ENCODE measurements around the gene ACAP1.
A peak's percentile ranks its signal among the peaks of the same experiment; 100 is the strongest.

DNA sequence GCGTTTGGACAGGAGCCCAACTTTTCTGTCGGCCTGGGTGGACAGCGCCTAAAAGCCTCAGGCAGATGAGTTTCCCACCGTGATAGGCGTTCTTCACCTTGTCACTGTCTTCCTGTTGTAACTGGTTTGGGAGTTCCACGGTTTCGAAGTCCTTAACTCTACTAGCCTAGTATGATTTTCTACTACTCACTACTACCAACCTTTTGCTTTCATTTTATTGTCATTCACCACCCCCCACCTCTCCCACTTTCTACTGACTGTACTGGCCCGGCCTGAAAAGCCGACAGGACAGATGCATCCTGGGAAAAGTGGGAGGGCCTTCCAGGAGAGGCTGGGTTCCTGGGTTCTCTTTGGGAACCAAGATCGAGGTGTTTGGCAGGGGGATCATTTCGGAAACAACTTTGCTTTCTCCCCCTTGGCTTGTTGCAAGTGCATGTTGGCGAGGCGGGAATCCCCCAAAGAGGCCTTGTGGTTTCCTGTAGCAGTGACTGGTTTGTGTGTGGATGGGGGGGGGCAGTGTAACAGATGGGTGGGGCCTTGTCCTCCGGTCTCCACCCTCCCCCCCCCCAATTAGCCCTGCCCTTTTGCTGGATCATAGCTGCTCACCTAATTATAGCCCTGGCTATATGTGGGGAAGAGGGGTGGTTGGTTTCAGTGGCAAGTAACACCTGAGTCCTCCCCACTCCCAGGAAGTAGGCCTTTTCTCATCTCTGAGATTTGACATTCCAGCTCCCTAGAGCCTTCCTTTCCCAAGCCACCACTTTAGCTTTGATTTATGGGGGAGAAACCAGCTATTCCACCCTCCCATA lies 27.5 kb upstream of the ACAP1 start:
- TF ChIP-seq, protein P1, sequence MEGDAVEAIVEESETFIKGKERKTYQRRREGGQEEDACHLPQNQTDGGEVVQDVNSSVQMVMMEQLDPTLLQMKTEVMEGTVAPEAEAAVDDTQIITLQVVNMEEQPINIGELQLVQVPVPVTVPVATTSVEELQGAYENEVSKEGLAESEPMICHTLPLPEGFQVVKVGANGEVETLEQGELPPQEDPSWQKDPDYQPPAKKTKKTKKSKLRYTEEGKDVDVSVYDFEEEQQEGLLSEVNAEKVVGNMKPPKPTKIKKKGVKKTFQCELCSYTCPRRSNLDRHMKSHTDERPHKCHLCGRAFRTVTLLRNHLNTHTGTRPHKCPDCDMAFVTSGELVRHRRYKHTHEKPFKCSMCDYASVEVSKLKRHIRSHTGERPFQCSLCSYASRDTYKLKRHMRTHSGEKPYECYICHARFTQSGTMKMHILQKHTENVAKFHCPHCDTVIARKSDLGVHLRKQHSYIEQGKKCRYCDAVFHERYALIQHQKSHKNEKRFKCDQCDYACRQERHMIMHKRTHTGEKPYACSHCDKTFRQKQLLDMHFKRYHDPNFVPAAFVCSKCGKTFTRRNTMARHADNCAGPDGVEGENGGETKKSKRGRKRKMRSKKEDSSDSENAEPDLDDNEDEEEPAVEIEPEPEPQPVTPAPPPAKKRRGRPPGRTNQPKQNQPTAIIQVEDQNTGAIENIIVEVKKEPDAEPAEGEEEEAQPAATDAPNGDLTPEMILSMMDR (IDR thresholded peaks at IDR 0.05), result no peak
- TF ChIP-seq, protein P2, sequence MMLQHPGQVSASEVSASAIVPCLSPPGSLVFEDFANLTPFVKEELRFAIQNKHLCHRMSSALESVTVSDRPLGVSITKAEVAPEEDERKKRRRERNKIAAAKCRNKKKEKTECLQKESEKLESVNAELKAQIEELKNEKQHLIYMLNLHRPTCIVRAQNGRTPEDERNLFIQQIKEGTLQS (CRISPR knock-in tag; conservative IDR thresholded peaks at IDR 0.05), result no peak
- TF ChIP-seq ZBTB21 (CRISPR knock-in tag; IDR thresholded peaks at IDR 0.05; ENCODE audit: borderline replicate concordance), result no peak
- TF ChIP-seq SP1 (CRISPR knock-in tag; conservative IDR thresholded peaks at IDR 0.05), result 0 out of 2 replicates have a peak, but pooled peaks have one; percentile 36
- TF ChIP-seq SOX15 (CRISPR knock-in tag; IDR thresholded peaks at IDR 0.05), result no peak
- TF ChIP-seq, protein P3, sequence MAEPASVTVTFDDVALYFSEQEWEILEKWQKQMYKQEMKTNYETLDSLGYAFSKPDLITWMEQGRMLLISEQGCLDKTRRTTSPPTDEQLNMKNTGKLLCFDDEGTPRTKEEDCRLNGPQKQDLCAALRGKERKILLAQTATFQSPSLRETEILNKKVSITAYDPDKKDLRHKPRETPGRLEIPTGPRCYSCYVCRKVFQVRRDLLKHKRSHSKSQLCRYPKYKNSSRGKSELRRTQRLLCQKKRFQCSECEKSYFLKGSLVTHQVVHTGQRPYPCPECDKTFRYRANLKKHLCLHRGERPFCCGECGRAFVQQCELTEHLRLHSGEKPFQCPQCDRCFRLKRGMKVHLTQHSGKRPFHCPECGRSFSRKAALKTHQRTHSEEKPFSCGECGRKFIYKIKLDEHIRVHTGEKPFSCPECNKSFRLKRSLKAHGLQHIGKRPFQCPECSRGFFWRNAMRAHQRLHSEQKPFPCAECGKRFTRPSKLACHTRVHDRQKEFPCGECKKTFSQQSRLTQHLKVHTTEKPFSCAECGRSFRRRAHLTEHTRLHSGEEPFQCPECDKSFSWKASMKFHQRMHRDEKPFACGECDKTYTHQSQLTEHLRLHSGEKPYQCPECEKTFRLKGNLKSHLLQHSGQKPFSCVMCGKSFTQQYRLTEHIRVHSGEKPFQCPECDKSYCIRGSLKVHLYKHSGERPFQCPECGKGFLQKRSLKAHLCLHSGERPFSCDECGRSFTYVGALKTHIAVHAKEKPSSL (CRISPR knock-in tag; conservative IDR thresholded peaks at IDR 0.05), result peak; percentile 52; the same call in 1 of the 2 replicates
- TF ChIP-seq, protein P4, sequence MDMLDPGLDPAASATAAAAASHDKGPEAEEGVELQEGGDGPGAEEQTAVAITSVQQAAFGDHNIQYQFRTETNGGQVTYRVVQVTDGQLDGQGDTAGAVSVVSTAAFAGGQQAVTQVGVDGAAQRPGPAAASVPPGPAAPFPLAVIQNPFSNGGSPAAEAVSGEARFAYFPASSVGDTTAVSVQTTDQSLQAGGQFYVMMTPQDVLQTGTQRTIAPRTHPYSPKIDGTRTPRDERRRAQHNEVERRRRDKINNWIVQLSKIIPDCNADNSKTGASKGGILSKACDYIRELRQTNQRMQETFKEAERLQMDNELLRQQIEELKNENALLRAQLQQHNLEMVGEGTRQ (CRISPR knock-in tag; IDR thresholded peaks at IDR 0.05), result no peak
- TF ChIP-seq SMAD3 (CRISPR knock-in tag; IDR thresholded peaks at IDR 0.05; ENCODE audit: borderline replicate concordance), result no peak
- TF ChIP-seq CREM (CRISPR knock-in tag; IDR thresholded peaks at IDR 0.05), result no peak
- TF ChIP-seq, protein P5, sequence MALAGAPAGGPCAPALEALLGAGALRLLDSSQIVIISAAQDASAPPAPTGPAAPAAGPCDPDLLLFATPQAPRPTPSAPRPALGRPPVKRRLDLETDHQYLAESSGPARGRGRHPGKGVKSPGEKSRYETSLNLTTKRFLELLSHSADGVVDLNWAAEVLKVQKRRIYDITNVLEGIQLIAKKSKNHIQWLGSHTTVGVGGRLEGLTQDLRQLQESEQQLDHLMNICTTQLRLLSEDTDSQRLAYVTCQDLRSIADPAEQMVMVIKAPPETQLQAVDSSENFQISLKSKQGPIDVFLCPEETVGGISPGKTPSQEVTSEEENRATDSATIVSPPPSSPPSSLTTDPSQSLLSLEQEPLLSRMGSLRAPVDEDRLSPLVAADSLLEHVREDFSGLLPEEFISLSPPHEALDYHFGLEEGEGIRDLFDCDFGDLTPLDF (CRISPR knock-in tag; IDR thresholded peaks at IDR 0.05), result no peak
- TF ChIP-seq TP53 (CRISPR knock-in tag; IDR thresholded peaks at IDR 0.05), result no peak
- TF ChIP-seq, protein P6, sequence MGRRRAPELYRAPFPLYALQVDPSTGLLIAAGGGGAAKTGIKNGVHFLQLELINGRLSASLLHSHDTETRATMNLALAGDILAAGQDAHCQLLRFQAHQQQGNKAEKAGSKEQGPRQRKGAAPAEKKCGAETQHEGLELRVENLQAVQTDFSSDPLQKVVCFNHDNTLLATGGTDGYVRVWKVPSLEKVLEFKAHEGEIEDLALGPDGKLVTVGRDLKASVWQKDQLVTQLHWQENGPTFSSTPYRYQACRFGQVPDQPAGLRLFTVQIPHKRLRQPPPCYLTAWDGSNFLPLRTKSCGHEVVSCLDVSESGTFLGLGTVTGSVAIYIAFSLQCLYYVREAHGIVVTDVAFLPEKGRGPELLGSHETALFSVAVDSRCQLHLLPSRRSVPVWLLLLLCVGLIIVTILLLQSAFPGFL (CRISPR knock-in tag; IDR thresholded peaks at IDR 0.05; ENCODE audit: borderline replicate concordance), result no peak
- TF ChIP-seq, protein P7, sequence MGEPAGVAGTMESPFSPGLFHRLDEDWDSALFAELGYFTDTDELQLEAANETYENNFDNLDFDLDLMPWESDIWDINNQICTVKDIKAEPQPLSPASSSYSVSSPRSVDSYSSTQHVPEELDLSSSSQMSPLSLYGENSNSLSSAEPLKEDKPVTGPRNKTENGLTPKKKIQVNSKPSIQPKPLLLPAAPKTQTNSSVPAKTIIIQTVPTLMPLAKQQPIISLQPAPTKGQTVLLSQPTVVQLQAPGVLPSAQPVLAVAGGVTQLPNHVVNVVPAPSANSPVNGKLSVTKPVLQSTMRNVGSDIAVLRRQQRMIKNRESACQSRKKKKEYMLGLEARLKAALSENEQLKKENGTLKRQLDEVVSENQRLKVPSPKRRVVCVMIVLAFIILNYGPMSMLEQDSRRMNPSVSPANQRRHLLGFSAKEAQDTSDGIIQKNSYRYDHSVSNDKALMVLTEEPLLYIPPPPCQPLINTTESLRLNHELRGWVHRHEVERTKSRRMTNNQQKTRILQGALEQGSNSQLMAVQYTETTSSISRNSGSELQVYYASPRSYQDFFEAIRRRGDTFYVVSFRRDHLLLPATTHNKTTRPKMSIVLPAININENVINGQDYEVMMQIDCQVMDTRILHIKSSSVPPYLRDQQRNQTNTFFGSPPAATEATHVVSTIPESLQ (CRISPR knock-in tag; IDR thresholded peaks at IDR 0.05), result no peak
- TF ChIP-seq, protein P8, sequence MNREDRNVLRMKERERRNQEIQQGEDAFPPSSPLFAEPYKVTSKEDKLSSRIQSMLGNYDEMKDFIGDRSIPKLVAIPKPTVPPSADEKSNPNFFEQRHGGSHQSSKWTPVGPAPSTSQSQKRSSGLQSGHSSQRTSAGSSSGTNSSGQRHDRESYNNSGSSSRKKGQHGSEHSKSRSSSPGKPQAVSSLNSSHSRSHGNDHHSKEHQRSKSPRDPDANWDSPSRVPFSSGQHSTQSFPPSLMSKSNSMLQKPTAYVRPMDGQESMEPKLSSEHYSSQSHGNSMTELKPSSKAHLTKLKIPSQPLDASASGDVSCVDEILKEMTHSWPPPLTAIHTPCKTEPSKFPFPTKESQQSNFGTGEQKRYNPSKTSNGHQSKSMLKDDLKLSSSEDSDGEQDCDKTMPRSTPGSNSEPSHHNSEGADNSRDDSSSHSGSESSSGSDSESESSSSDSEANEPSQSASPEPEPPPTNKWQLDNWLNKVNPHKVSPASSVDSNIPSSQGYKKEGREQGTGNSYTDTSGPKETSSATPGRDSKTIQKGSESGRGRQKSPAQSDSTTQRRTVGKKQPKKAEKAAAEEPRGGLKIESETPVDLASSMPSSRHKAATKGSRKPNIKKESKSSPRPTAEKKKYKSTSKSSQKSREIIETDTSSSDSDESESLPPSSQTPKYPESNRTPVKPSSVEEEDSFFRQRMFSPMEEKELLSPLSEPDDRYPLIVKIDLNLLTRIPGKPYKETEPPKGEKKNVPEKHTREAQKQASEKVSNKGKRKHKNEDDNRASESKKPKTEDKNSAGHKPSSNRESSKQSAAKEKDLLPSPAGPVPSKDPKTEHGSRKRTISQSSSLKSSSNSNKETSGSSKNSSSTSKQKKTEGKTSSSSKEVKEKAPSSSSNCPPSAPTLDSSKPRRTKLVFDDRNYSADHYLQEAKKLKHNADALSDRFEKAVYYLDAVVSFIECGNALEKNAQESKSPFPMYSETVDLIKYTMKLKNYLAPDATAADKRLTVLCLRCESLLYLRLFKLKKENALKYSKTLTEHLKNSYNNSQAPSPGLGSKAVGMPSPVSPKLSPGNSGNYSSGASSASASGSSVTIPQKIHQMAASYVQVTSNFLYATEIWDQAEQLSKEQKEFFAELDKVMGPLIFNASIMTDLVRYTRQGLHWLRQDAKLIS (CRISPR knock-in tag; IDR thresholded peaks at IDR 0.05; ENCODE audit: borderline replicate concordance), result no peak
